Activated CD4-positive, alpha-beta T cell treated with anti-CD3 and anti-CD28 coated beads, Interleukin-2, amount 50 U/mL, for 48 hours (primary cell): ENCODE data around the gene ATP5IF1.

Experiments used
- DNase-seq, 2 experiments: peaks; one replicate each; pipeline ENCODE4 v3.0.0-alpha.2; 2020

ATP5IF1 gene

DNA sequence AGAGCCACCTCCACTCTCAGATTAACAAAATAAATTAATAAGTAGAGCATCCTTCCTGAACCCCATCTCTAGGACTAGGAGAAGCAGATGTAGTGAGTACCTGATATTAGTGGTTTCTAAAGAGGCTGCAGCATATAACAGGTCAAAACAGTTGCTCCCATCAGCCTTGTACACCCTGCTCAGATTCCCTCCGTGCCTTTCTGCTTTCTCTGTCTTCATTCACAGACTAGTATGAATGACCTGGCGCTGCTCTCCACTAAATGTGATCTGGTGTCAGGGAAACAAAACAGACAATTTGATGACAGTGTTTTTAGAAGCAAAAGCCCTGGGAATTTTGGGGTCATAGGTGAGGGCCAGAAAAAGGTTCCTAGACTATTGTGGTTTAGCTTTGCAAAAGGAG lies 31.7 kb downstream of the ATP5IF1 start:
- no peak for DNase-seq

DNA sequence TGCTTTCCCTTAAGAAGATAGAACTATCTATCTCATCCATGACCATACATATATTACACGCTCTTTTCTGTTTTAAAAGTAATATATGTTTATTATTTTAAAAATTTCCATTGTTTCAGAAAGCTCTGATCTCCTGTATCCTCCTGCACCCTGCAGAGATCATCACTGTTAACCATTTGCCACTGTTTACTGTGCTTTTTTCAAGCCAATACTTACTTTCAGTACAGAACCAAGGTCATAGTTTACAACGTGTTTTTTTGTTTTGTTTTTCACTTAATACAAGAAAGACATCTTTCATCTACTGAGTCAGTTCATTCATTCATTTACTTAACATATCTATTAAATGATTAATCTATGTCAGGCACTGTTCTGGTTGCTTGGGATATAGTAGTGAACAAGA lies 33.6 kb downstream of the ATP5IF1 start:
- no peak for DNase-seq

DNA sequence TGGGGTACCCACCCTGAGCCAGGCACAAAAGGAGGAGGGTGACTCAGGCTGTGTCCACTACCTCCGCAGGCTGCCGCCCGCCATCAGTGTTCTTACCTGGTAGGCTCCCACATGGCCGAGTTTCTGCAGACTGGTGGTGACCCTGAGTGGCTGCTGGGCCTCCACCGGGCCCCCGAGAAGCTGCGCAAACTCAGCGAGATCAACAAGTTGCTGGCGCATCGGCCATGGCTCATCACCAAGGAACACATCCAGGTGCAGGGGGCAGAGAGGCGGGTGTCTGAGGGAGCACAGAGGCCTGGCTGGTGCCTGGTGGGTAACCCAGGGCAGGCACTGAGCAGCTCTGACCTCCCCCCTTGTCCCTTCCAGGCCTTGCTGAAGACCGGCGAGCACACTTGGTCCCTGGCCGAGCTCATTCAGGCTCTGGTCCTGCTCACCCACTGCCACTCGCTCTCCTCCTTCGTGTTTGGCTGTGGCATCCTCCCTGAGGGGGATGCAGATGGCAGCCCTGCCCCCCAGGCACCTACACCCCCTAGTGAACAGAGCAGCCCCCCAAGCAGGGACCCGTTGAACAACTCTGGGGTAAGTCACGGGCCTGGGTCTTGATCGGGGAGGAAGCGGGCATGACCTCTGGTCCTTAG lies 36.4 kb downstream of the ATP5IF1 start:
- DNase-seq = no peak

DNA sequence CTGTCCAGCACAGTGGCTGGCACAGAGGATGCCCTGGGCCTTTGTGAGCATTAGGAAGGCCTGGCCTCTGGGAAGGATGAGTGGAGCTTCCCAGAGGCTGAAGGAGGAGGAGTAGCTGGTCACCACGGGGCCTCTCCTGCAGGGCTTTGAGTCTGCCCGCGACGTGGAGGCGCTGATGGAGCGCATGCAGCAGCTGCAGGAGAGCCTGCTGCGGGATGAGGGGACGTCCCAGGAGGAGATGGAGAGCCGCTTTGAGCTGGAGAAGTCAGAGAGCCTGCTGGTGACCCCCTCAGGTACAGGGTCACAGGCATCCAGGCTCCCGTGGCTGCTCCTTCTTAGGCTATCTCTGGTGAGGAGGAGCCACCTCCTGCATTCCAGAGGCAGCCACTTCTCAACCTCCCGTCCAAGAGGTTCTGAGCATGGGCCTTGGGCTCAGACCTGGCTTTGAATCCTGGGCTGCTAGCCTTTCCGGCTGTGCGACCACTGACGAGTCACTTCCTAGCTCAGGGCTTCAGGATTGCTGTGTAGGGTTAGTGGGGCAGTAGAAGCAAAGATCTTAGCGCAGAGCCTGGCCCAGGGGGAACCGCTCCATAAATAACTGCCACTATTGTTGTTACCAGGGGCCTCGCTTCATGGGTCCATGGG lies 37.4 kb downstream of the ATP5IF1 start:
- no peak for DNase-seq

DNA sequence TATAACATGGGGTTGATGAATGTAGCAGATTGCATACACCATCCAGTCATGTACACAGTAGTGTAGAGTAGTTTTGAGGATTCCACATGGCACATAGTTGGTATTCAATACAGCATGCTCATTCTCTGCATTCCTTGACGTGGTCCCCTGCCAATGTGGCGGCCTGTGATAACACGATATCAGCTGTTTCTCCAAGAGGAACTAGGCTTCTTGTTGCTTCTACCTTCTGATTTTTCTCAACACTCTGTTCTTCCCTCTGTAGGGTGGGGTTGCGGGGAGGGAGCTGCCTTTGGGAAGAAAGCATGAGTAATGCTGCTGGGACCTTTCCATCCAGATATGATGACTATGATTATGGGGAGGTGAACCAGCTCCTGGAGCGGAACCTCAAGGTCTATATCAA lies 42.8 kb downstream of the ATP5IF1 start:
- DNase-seq = no peak

DNA sequence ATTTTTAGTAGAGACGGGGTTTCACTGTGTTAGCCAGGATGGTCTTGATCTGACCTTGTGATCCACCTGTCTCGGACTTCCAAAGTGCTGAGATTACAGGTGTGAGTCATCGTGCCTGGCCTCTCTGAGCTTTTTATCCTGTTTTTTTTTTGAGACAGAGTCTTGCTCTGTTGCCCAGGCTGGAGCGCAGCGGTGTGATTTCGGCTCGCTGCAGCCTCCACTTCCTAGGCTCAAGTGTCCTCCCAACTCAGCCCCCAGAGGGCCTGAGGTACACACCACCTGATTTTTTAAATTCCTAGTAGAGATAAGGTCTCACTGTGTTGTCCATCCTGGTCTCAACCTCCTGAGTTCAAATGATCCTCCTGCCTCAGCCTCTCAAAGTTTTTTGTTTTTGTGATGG lies 43.8 kb downstream of the ATP5IF1 start:
- no peak for DNase-seq

DNA sequence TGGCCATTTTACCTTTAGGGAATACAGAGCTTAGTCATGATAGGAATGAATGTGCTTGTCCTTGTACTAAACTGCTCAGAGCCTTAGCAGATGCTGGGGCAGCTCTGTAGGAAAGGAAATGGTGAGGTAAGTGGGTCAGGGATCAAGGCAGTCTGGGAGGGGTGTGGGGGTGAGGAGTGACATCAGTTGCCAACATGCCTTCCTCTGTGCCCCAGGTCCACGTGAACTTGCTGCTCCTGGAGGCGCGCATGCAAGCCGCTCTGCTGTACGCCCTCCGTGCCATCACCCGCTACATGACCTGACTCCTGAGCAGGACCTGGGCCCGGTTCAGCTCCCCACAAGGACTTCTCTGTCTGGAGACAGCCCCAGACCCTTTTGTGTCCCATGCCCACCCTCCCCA lies 44.6 kb downstream of the ATP5IF1 start:
- no peak for DNase-seq

DNA sequence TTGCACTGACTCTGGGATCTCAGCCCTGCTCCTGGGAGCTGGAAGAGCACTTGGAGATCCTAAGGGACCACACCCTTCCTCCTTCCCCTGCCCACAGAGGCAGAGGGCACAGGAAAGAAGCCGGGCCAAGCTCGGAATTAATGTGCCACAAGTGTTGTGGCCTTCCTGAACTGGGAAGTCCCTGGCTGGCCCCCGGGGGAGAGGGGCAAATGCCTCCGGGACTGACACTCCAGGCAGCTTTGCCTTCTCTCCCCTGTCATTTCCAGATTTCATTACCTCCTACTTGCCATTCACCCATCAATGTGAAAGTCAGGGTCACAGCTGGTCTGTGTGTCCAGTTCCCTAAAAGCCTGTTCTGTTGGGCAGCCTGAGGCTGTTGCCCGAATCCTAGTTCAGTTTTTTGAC lies 45.1 kb downstream of the ATP5IF1 start:
- DNase-seq = no peak

DNA sequence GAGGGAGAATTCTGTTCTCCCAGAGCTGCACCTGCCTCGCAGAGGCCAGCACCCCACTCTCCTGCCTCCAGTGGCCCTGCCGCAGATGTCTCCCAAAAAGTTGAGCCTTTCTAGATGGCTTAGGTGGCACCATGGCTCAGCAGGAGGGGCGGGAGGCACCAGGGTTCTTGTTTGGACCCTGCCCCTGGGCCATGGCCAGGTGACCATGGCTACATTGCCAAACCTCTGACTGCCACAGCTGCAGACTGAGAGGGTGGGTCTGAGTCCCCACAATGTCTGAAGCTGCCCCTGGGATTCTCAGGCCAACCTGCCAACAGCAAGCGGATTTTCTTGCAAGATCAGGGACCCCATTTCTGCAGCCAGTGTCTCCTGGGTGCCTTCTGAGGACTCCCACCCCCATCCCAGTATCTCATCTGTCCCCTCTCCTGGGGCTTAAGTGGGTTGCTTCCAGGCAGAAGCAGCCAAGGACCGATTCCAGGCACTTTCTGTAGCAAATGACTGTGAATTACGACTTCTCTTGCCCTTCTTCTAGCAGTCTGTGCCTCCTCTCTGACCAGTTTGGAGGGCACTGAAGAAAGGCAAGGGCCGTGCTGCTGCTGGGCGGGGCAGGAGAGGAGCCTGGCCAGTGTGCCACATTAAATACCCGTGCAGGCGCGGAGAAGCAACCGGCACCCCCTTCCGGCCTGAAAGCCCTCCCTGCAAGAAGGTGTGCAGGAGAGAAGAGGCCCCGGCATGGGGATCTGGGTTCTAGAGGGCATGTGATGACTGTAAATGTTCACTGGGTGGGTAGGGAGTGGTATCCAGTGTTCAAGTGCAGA lies 45.9 kb downstream of the ATP5IF1 start:
- no peak for DNase-seq

DNA sequence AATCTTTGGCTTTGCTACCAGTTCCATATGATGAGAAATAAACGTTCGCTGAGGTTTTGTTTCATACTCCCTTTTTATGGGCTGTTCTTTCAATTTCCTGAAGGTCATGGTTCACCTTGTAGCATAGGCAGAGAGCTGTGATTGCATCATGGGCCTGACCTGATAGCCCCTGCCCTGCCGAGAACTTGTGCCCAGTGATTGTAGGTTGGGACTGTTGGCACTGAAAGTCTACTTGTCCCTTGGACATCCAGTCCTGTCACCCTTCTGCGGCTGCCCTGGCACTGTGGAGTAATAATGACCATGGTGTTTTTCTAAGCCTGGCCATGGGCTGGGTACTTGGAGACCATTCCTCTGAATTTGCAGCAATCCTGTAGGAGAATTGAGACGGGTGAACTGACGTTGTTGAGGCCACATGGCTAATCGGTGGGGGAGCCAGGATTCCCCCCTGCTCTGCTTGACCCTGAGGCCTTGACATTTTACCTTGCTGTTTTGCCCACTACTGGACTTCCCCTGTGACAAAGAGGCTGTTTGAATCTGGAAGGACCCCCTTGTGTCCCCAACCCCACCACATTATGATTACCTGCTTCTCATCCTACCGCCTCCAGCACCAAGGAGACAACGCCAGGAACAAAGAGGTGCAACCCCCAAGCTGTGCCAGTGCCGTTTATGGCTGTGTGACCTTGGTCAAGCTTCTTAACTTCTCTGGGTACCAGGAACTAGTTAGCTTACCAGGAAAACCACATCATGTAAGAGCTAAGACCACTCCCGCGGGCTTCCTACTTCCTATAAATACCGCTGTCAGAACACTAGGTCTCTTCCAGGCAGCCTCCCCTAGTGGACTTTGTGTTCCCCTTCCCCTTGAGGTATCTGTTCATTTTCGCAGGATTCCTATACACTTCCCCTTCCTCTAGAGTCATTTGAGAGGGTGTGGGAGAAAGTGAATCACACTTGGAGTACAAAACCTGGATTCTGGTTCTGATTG lies 46.8 kb downstream of the ATP5IF1 start:
- no peak for DNase-seq

DNA sequence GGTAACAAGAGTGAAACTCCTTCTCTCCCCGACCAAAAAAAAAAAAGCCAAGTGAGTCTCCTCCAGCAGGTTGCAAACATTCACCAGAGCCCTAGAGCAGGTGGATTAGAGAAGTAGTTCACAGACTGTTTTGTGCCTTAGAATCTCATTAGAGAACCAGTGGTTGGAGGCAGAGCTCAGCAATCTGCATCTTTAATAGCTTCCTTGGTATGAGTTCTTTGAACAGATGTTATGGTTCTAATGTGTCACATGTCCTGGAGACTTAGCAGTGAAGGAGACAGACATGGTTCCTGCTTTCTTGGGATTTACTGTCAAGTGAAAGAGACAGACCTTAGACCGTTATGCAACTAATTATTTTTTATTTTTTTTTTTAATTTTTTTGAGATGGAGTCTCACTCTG lies 50.2 kb downstream of the ATP5IF1 start:
- DNase-seq = no peak
